GM21367 (cell line): ENCODE measurements around the gene DDO.
"Not testable (repeated sequence)": the region's sequence is repeated elsewhere in the genome, so short reads cannot be mapped to it uniquely, and the experiment has no call there.

Source experiments
- ATAC-seq: cut with Tn5 transposase; IDR thresholded peaks from one replicate; pipeline ENCODE4 v1.9.1; 2021; ENCODE audit not compliant: unreplicated experiment

Gene DDO

GRCh38 chr6:110369066-110369465 is 46.3 kb downstream of the DDO start:
- ATAC-seq, result no peak

GRCh38 chr6:110368284-110368683 is 47.1 kb downstream of the DDO start:
- no peak for ATAC-seq

DNA sequence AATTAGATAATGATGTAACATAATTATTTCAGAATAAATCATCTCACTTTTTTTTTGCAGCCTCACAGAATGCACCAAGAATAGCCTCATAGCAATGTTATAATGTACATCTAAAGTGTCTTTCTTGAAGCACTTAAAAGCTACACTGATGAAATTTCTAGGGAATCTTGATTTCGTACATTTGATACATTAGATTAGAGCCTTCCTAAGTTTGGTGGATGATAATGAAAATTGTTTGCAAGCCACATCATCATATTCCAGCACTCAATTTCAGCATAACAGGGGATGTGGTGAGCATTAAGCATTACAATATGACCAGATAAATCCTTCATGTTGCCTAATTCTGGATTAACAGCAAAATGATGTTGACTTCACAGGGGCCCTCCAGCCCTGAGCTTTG is 47.5 kb downstream of the DDO start:
- no peak for ATAC-seq

DNA sequence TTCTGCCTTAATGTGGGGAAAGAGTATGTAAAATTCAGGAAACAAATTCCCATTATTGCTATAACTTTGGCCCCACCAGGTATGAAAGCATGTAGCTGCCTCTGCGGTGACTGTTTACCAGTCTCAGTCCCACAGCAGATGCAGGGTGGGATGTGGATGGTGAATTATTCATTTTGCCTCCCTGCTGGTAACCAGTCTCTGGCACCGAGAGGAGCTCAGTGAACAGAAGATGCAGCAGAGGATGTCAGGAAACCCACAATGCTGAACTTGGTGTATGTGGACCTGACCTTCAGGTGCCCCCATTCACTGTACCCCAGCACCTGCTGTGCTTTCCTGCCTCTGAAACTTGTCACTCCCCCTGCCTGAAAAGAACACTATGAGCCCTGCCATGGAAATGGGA is 48.4 kb downstream of the DDO start:
- ATAC-seq, result no peak

GRCh38 chr6:110366256-110366655 is 49.1 kb downstream of the DDO start:
- no peak for ATAC-seq

GRCh38 chr6:110364364-110365105 is 50.8 kb downstream of the DDO start:
- ATAC-seq, result no peak

- no peak for ATAC-seq
Measured at GRCh38 chr6:110363748-110364147, 51.6 kb downstream of the DDO start.

DNA sequence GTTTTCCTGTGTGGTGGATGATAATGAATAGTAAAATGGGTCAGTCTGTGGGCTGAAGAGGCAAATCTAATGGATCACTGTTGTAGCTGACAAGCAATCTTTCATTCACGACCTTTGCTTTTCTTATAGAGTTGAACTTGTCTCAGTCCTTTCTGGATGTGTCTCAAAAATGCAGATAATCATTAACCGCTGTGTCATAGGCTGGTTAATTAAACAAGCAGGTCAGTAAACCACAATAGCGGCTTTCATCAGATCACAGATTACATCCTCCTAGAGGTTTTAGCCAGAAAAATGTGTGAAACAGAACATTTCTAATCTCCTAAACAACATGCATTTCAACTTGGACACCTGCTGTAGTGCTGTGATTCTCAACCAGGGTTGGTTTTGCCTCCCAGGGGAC is 54.7 kb downstream of the DDO start:
- no peak for ATAC-seq

DNA sequence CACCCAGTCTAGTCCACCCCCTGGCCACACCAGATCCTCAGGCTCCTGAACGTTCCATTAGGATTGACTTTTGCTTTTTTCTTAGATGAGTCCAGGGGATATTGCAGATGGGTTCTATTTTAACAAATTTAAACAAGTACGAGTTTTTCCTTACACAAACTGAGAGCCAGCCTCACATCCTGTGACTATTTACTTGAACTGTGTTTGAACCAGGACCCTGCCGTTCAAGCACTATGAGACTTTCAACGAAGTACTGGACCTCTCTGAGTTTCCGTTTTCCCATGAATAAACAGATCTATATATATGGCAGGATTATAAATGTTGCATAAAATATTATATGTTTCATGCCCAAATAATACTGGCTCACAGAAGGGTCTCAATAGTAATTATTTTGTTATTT is 55.8 kb downstream of the DDO start:
- ATAC-seq, result no peak

DNA sequence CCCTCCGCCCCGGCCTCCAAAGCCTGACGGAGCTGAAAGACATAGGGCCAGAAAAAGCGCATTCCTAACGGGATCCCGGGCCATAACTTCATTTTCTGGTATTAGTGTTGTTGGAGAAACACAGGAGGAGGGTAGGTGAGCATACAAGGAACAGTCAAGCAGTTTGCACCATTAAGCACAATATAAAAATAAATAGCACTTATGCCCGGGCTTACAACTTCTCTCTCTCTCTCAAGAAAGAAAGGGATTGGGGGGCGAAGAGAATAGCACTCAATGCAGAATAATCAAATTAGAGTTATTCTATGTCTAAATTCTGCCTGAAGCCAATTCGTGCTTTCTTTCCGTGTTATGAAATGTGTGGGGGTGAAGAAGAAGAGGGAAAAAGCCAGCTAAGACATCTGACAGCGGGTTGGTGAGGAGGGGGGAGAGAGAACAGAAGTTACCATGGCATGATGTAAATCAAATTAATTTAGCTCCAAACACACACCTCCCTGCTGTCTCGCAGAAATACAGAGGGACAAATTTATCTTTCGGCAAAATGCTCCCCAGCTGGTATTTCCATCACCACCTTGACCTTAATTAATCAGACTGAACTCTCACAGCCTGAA is 56.7 kb downstream of the DDO start:
- ATAC-seq, result no peak

- ATAC-seq, result no peak
Measured at GRCh38 chr6:110357664-110358552, 57.5 kb downstream of the DDO start, which contains the start of gene METTL24. METTL24 (minus strand) TSS chr6:110358349; CDS start chr6:110358272, 77 bp downstream.

GRCh38 chr6:110357298-110357663 is 58.1 kb downstream of the DDO start:
- ATAC-seq, result no peak

- no peak for ATAC-seq
Measured at GRCh38 chr6:110356778-110357177, 58.6 kb downstream of the DDO start.

GRCh38 chr6:110355727-110356126 is 59.6 kb downstream of the DDO start:
- no peak for ATAC-seq

DNA sequence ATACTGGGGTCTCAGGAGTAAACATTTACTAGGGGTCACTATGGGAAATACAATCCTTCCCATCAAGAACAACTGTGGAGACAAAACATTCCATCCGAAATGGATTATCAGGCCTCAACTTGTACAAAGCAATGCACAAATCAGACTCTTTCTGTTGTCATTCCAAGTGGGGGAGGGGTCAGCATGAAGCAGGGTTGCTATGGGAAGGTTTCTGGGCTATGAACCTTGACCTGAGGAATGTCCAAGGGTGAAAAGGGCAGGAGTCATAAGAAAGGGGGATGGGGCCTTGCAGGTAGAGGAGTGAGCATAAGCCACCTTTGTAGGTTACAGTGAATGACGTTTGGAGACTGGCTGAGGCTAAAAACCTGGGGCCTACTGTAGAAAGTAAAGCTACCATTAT is 60.4 kb downstream of the DDO start:
- ATAC-seq, result no peak

GRCh38 chr6:110354153-110354552 is 61.2 kb downstream of the DDO start:
- ATAC-seq, result no peak

- no peak for ATAC-seq
Measured at GRCh38 chr6:110353457-110354001, 61.8 kb downstream of the DDO start.

DNA sequence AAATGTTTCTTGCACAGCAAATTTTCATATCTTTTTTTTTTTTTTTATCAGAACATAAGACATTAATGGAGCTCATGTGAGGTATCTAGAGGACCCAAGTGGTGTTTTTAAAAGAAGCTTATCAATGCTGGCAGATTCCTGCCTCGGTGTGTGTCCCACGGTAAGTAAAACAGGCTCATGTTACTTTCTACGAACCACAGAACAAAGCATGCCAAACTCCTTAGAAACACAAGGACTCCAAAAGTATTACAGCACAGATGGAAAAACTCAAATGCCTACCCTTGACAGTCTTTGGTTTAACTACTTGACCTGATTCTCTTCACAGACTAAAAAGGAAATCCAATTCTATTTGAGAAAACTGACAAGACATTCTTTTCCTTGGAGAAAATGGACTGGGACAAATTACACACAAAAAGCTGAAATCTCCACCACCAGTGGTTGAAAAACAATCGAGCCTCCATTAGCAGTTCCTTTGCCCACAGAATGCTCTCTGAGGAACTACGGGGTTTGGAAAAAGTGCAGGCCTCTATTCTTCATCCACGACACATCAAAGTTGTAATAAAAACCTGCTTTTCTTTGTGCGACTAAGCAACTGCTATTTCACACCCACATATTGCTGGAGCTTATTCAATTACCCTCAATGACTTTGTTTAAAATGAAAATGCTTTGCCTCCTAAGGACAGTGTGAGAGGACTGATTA is 62.7 kb downstream of the DDO start:
- ATAC-seq, result no peak

DNA sequence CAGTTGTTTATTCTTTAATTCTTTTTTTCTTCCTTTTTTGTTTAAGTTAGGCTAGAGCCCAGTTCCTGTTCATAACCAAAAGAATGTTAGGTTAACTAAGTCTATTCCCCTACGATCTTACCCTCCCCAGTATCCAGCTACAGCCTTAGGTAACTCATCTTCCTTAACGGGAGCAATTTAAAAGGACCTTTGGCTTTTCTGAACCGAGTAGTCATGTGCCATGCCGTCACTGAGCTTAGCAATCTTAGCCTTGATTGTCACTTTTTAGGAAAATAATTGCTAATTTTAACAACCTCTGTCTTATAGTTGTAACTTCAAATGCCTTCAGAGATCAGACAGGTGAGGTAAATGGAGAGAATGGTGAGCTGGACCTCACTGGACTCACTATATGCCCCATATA is 63.4 kb downstream of the DDO start:
- no peak for ATAC-seq

DNA sequence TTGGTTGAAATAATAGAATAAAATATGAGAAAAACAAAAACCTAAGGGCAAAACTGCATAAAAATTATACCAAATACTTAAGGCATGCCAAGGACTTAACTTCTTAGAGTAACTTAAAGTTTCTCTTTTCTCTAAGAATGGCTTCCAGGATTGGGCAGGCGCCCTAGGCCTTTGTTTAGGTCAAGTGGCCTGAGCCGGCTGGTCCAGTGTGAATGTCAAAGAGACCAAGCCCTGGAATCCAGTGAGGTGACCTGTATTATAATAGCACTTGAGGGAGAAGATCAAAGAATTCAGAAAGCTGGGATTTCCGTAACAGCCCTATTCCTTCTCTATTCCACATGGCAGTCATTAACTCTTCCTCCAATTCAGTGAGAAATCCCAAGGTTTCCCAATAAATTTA is 63.8 kb downstream of the DDO start:
- ATAC-seq, result no peak

DNA sequence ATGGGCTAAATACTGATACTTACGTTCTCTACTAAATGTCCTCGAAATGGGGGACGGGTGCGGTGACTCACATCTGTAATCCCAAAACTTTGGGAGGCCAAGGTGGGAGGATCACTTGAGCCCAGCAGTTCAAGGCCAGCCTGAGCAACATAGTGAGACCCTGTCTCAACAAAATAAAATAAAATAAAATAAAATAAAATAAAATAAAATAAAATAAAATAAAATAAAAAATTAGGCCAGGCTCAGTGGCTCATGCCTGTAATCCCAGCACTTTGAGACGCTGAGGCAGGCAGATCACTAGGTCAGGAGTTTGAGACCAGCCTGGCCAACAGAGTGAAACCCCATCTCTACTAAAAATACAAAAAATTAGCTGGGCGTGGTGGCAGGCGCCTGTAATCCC is 64.8 kb downstream of the DDO start:
- ATAC-seq, result not testable (repeated sequence)
